ENCODE results near the gene FSIP1. TPM values are rescaled to one million over a fixed set of nuclear protein-coding genes. Genes with fewer than 3 reads are reported as not detected.
A peak's percentile ranks its signal among the peaks of the same experiment; 100 is the strongest.

FSIP1 gene
- polyA plus RNA-seq, 3 donors: 1.4 to 2.7 (median 1.6) TPM

GRCh38 chr15:39720621-39721611, 61.7 kb downstream of the FSIP1 start:
- no peak for DNase-seq

- DNase-seq: no peak
Observed at GRCh38 chr15:39720081-39720480, 62.6 kb downstream of the FSIP1 start.

- DNase-seq: no peak
Observed at GRCh38 chr15:39719109-39719508, 63.5 kb downstream of the FSIP1 start.

- no peak for DNase-seq
Observed at GRCh38 chr15:39717134-39717533, 65.5 kb downstream of the FSIP1 start.

GRCh38 chr15:39714251-39714650, 68.4 kb downstream of the FSIP1 start:
- no peak for DNase-seq

GRCh38 chr15:39713846-39714245, 68.8 kb downstream of the FSIP1 start:
- DNase-seq: no peak

GRCh38 chr15:39710681-39711080, 72.0 kb downstream of the FSIP1 start:
- DNase-seq: no peak

- no peak for DNase-seq
Observed at GRCh38 chr15:39709941-39710340, 72.7 kb downstream of the FSIP1 start.

- DNase-seq: no peak
Observed at GRCh38 chr15:39706206-39706605, 76.4 kb downstream of the FSIP1 start.

GRCh38 chr15:39704689-39705088, 78.0 kb downstream of the FSIP1 start:
- DNase-seq: no peak

GRCh38 chr15:39704235-39704634, 78.4 kb downstream of the FSIP1 start:
- no peak for DNase-seq

GRCh38 chr15:39701988-39702387, 80.7 kb downstream of the FSIP1 start:
- DNase-seq: no peak

GRCh38 chr15:39700375-39700700, 82.3 kb downstream of the FSIP1 start:
- no peak for DNase-seq

GRCh38 chr15:39699516-39700374, 82.9 kb downstream of the FSIP1 start:
- DNase-seq: no peak

- DNase-seq: no peak
Observed at GRCh38 chr15:39698444-39699390, 83.9 kb downstream of the FSIP1 start.

GRCh38 chr15:39697509-39697908, 85.1 kb downstream of the FSIP1 start:
- DNase-seq: no peak

GRCh38 chr15:39695793-39696192, 86.8 kb downstream of the FSIP1 start:
- DNase-seq: no peak

- DNase-seq: peak; percentile 55
Observed at GRCh38 chr15:39692356-39693327, 90.0 kb downstream of the FSIP1 start.

GRCh38 chr15:39690881-39691634, 91.6 kb downstream of the FSIP1 start:
- DNase-seq: no peak

GRCh38 chr15:39687965-39688364, 94.7 kb downstream of the FSIP1 start:
- no peak for DNase-seq
